NT2/D1 (cell line): Measurements from ENCODE around the gene DHDDS.

Source experiments
- SUZ12 ChIP-seq: IDR thresholded peaks from 2 replicates; pipeline ENCODE4 v1.6.1; 2011; ENCODE audit not compliant: insufficient read length, insufficient read depth; ENCODE audit errors: extremely low read depth
- YY1 ChIP-seq: IDR thresholded peaks from 2 replicates; pipeline ENCODE4 v1.6.1; 2011; ENCODE audit not compliant: insufficient read length, insufficient read depth
- ZNF274 ChIP-seq: IDR thresholded peaks from 2 replicates; pipeline ENCODE4 v1.6.1; 2011; ENCODE audit warnings: mild to moderate bottlenecking, low read depth, low read length

- TF ChIP-seq YY1 (no peak), ZNF274 (no peak), SUZ12 (no peak)
These were observed 42.4 kb upstream of the DHDDS start for GRCh38 chr1:26389604-26390247.
